Neural crest cell (in vitro differentiated cells): ENCODE measurements around the gene IGFBP1. TPM values are rescaled to one million over a fixed set of nuclear protein-coding genes. Genes with fewer than 3 reads are reported as not detected.

Experiments used
- DNase-seq: peaks from one replicate; pipeline ENCODE4 v3.0.0; 2021; ENCODE audit warnings: low read depth, mixed read lengths, low spot score
- H3K27ac Mint-ChIP-seq: one replicate; pipeline ENCODE4 v1.8.0; 2021; ENCODE audit warnings: mild to moderate bottlenecking, mixed read lengths; ENCODE audit not compliant: unreplicated experiment
- H3K27me3 Mint-ChIP-seq: 2 replicates; pipeline ENCODE4 v1.8.0; 2021; ENCODE audit warnings: low read depth, mild to moderate bottlenecking, mixed read lengths
- H3K36me3 Mint-ChIP-seq: 2 replicates; pipeline ENCODE4 v1.8.0; 2021; ENCODE audit warnings: low read depth, mild to moderate bottlenecking, mixed read lengths
- H3K4me1 Mint-ChIP-seq: 2 replicates; pipeline ENCODE4 v1.8.0; 2021; ENCODE audit warnings: mixed read lengths
- H3K4me3 Mint-ChIP-seq: one replicate; pipeline ENCODE4 v1.8.0; 2021; ENCODE audit warnings: mild to moderate bottlenecking, mixed read lengths
- H3K9me3 Mint-ChIP-seq: 2 replicates; pipeline ENCODE4 v1.8.0; 2021; ENCODE audit warnings: mixed read lengths
- CTCF ChIP-seq: fragments of 200-600 bp; sonication (generic); conservative IDR thresholded peaks from 2 replicates; pipeline ENCODE4 v1.5.0; 2021; ENCODE audit warnings: antibody characterized with exemption, mild to moderate bottlenecking
- total RNA-seq: library from RNA; stranded (reverse); gene quantifications from 2 replicates; pipeline ENCODE4 v1.2.1, GENCODE V29; 2021

IGFBP1 gene
- total RNA-seq, 1 donor from 2014 or later = not detected

GRCh38 chr7:45873035-45873354, 15.3 kb upstream of the IGFBP1 start, which contains the start of gene CCDC201:
Gene CCDC201, minus strand, starts transcription at chr7:45873082. Its CDS starts 75 bp downstream, at chr7:45873007.
- TF ChIP-seq CTCF = no peak
- Mint-ChIP-seq H3K27me3 (no peaks in the 10 kb centered on the region), H3K9me3 (peaks cover 2% of the 10 kb centered on the region), H3K27ac (no peak within 1 kb of the TSS), H3K36me3 (no peaks in the 10 kb centered on the region), H3K4me3 (no peak within 1 kb of the TSS), H3K4me1 (no peaks in the 10 kb centered on the region)
- DNase-seq = no peak

- DNase-seq = no peak
- Mint-ChIP-seq H3K4me1 (no peaks in the 10 kb centered on the region), H3K9me3 (peaks cover 2% of the 10 kb centered on the region), H3K36me3 (no peaks in the 10 kb centered on the region), H3K27ac (no peak overlapping the region), H3K27me3 (no peaks in the 10 kb centered on the region), H3K4me3 (no peak overlapping the region)
- TF ChIP-seq CTCF = no peak
Measured at GRCh38 chr7:45873355-45873754, 14.9 kb upstream of the IGFBP1 start.

GRCh38 chr7:45874408-45875131, 13.7 kb upstream of the IGFBP1 start:
- TF ChIP-seq CTCF = no peak
- no peaks in the 10 kb centered on the region for H3K4me1 Mint-ChIP-seq

GRCh38 chr7:45876519-45876918, 11.8 kb upstream of the IGFBP1 start:
- Mint-ChIP-seq H3K4me3 (no peak overlapping the region), H3K9me3 (peaks cover 5% of the 10 kb centered on the region), H3K36me3 (no peaks in the 10 kb centered on the region), H3K27me3 (no peaks in the 10 kb centered on the region), H3K27ac (no peak overlapping the region), H3K4me1 (no peaks in the 10 kb centered on the region)
- no peak for TF ChIP-seq CTCF
- no peak for DNase-seq

More at GRCh38 chr7:45874408-45875131, 13.7 kb upstream of the IGFBP1 start:
- Mint-ChIP-seq H3K9me3 (peaks cover 5% of the 10 kb centered on the region), H3K27me3 (no peaks in the 10 kb centered on the region), H3K4me3 (no peak overlapping the region), H3K36me3 (no peaks in the 10 kb centered on the region), H3K27ac (no peak overlapping the region)
- no peak for DNase-seq

GRCh38 chr7:45878457-45879144, 9.7 kb upstream of the IGFBP1 start:
- DNase-seq = no peak
- Mint-ChIP-seq H3K27me3 (peaks cover 5% of the 10 kb centered on the region), H3K27ac (no peak overlapping the region), H3K36me3 (no peaks in the 10 kb centered on the region), H3K9me3 (peaks cover 5% of the 10 kb centered on the region), H3K4me1 (no peaks in the 10 kb centered on the region), H3K4me3 (no peak overlapping the region)
- no peak for TF ChIP-seq CTCF
